Trophoblast cell (in vitro differentiated cells and primary cell): ENCODE data around the gene INPP5D.

Experiments used
- DNase-seq, 2 donors: peaks; one replicate each; pipeline ENCODE4 v3.0.0-alpha.2; 2016
- H2AFZ ChIP-seq: 2 replicates; pipeline ENCODE4 v1.6.1; 2013; ENCODE audit warnings: low read length, moderate library complexity, mild to moderate bottlenecking; ENCODE audit not compliant: insufficient read depth, poor library complexity
- H2AK5ac ChIP-seq: 2 replicates; pipeline ENCODE4 v1.6.1; 2013; ENCODE audit warnings: mild to moderate bottlenecking, low read length
- H2BK120ac ChIP-seq: 2 replicates; pipeline ENCODE4 v1.6.1; 2013; ENCODE audit warnings: low read length, mild to moderate bottlenecking, moderate library complexity; ENCODE audit not compliant: insufficient read depth, poor library complexity
- H2BK12ac ChIP-seq: 2 replicates; pipeline ENCODE4 v1.6.1; 2013; ENCODE audit warnings: mild to moderate bottlenecking, low read length, moderate library complexity
- H2BK5ac ChIP-seq: 2 replicates; pipeline ENCODE4 v1.6.1; 2013; ENCODE audit warnings: low read length, low read depth, moderate library complexity, mild to moderate bottlenecking; ENCODE audit not compliant: poor library complexity
- H3K14ac ChIP-seq: 2 replicates; pipeline ENCODE4 v1.6.1; 2013; ENCODE audit warnings: mild to moderate bottlenecking, low read length
- H3K18ac ChIP-seq: 2 replicates; pipeline ENCODE4 v1.6.1; 2013; ENCODE audit warnings: mild to moderate bottlenecking, low read length
- H3K23ac ChIP-seq: 2 replicates; pipeline ENCODE4 v1.6.1; 2013; ENCODE audit warnings: low read length
- H3K27ac ChIP-seq: 2 replicates; pipeline ENCODE4 v1.5.1; 2013; ENCODE audit warnings: low read depth, mild to moderate bottlenecking, inconsistent platforms, low read length, moderate library complexity
- H3K27me3 ChIP-seq: 2 replicates; pipeline ENCODE4 v1.6.1; 2013; ENCODE audit warnings: inconsistent platforms, mild to moderate bottlenecking, low read length, moderate library complexity; ENCODE audit not compliant: insufficient read depth
- H3K36me3 ChIP-seq, 2 experiments: 1 replicate in 1 of 2; 2 replicates in 1 of 2; pipeline ENCODE4 v1.6.1; 2013; ENCODE audit warnings: low read length in 2 of 2, mild to moderate bottlenecking in 2 of 2, moderate library complexity in 1 of 2; ENCODE audit not compliant: insufficient read depth in 2 of 2, control insufficient read depth in 1 of 2
- H3K4ac ChIP-seq: 2 replicates; pipeline ENCODE4 v1.6.1; 2013; ENCODE audit warnings: low read depth, mild to moderate bottlenecking, low read length, moderate library complexity
- H3K4me1 ChIP-seq, 2 experiments: 1 replicate in 1 of 2; 2 replicates in 1 of 2; pipeline ENCODE4 v1.6.1; 2013; ENCODE audit warnings: low read length in 2 of 2, mild to moderate bottlenecking in 2 of 2, moderate library complexity in 1 of 2; ENCODE audit not compliant: insufficient read depth in 2 of 2, control insufficient read depth in 1 of 2
- H3K4me2 ChIP-seq: 2 replicates; pipeline ENCODE4 v1.6.1; 2013; ENCODE audit warnings: inconsistent platforms, mild to moderate bottlenecking, low read length, moderate library complexity
- H3K4me3 ChIP-seq: 2 replicates; pipeline ENCODE4 v1.5.1; 2013; ENCODE audit warnings: mild to moderate bottlenecking, low read depth, low read length, inconsistent platforms
- H3K79me1 ChIP-seq: one replicate; pipeline ENCODE4 v1.6.1; 2013; ENCODE audit warnings: low read length
- H3K79me2 ChIP-seq: 2 replicates; pipeline ENCODE4 v1.6.1; 2013; ENCODE audit warnings: low read length, mild to moderate bottlenecking; ENCODE audit not compliant: control insufficient read depth, insufficient read depth, poor library complexity
- H3K9ac ChIP-seq: 2 replicates; pipeline ENCODE4 v1.6.1; 2013; ENCODE audit warnings: mild to moderate bottlenecking, low read length
- H3K9me3 ChIP-seq: 2 replicates; pipeline ENCODE4 v1.6.1; 2013; ENCODE audit warnings: low read depth, mild to moderate bottlenecking, control low read depth, inconsistent platforms, low read length; ENCODE audit not compliant: insufficient read depth
- H4K12ac ChIP-seq: 2 replicates; pipeline ENCODE4 v1.6.1; 2013; ENCODE audit warnings: low read depth, mild to moderate bottlenecking, low read length, moderate library complexity
- H4K8ac ChIP-seq: 2 replicates; pipeline ENCODE4 v1.6.1; 2013; ENCODE audit warnings: low read depth, mild to moderate bottlenecking, low read length, moderate library complexity
- H4K91ac ChIP-seq: one replicate; pipeline ENCODE4 v1.6.1; 2013; ENCODE audit warnings: low read depth, mild to moderate bottlenecking, low read length, moderate library complexity
- WGBS: extraction: QIAGEN DNeasy Blood & Tissue Kit; methylation state at CpG from one replicate; pipeline ENCODE4 v1.1.7; 2013; ENCODE audit warnings: missing lambda C conversion rate; ENCODE audit not compliant: insufficient read length, insufficient coverage; ENCODE audit errors: extremely low coverage; 5-methylcytosine and 5-hydroxymethylcytosine counted together

The INPP5D gene

DNA sequence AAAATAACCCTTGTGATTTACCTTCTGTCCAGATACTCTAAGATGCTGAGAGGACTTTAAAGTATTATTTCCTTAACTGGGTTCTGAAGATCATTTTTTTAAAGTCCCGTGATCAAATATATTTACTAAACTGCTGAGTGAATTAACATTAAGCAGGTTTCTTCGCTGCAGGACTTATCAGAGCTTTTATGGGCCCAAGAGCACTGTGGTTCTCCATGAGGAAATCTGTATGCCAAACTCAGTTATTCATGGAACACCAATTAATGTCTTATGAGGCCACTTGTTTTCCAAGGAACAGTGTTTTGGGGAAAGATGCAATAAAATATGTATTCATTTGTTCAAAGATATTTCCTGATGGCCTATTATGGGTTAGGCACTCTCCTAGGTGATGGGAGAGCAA, 111.2 kb downstream of the INPP5D start:
- whole genome bisulfite sequencing: no CpG with 5 or more reads among the region's 2 CpGs
- no peaks in the 10 kb centered on the region for H3K9me3 ChIP-seq
- H3K23ac ChIP-seq: no peak overlapping the region
- no peaks in the 10 kb centered on the region for H3K27me3 ChIP-seq
- no peak overlapping the region for H3K14ac ChIP-seq
- no peak overlapping the region for H2AFZ ChIP-seq
- no peak overlapping the region for H4K12ac ChIP-seq
- no peak for DNase-seq
- no peak overlapping the region for H4K91ac ChIP-seq
- H3K4ac ChIP-seq: no peak overlapping the region
- no peaks in the 10 kb centered on the region for H3K36me3 ChIP-seq
- H3K18ac ChIP-seq: no peak overlapping the region
- no peak overlapping the region for H3K9ac ChIP-seq
- H3K79me1 ChIP-seq: no peaks in the 10 kb centered on the region
- no peak overlapping the region for H3K4me3 ChIP-seq
- H3K4me1 ChIP-seq: no peaks in the 10 kb centered on the region
- H3K79me2 ChIP-seq: no peaks in the 10 kb centered on the region
- no peak overlapping the region for H2BK120ac ChIP-seq
- no peak overlapping the region for H3K27ac ChIP-seq
- H2BK12ac ChIP-seq: no peak overlapping the region
- H2AK5ac ChIP-seq: no peak overlapping the region
- H3K4me2 ChIP-seq: no peak overlapping the region
- no peak overlapping the region for H4K8ac ChIP-seq
- no peak overlapping the region for H2BK5ac ChIP-seq

GRCh38 chr2:233173115-233173514, 113.0 kb downstream of the INPP5D start:
- no peak overlapping the region for H2BK5ac ChIP-seq
- no peak overlapping the region for H4K12ac ChIP-seq
- no peak for DNase-seq
- H3K4me2 ChIP-seq: no peak overlapping the region
- no peak overlapping the region for H3K4me3 ChIP-seq
- H4K8ac ChIP-seq: no peak overlapping the region
- no peaks in the 10 kb centered on the region for H3K79me1 ChIP-seq
- no peaks in the 10 kb centered on the region for H3K4me1 ChIP-seq
- no peak overlapping the region for H3K18ac ChIP-seq
- H2BK120ac ChIP-seq: no peak overlapping the region
- no CpG with 5 or more reads among the region's 7 CpGs for WGBS
- no peak overlapping the region for H2AK5ac ChIP-seq
- no peak overlapping the region for H3K4ac ChIP-seq
- no peak overlapping the region for H2AFZ ChIP-seq
- H3K9ac ChIP-seq: no peak overlapping the region
- H3K27ac ChIP-seq: no peak overlapping the region
- H3K79me2 ChIP-seq: no peaks in the 10 kb centered on the region
- H3K27me3 ChIP-seq: no peaks in the 10 kb centered on the region
- no peaks in the 10 kb centered on the region for H3K36me3 ChIP-seq
- H3K9me3 ChIP-seq: no peaks in the 10 kb centered on the region
- H3K23ac ChIP-seq: no peak overlapping the region
- no peak overlapping the region for H4K91ac ChIP-seq
- no peak overlapping the region for H2BK12ac ChIP-seq
- no peak overlapping the region for H3K14ac ChIP-seq

DNA sequence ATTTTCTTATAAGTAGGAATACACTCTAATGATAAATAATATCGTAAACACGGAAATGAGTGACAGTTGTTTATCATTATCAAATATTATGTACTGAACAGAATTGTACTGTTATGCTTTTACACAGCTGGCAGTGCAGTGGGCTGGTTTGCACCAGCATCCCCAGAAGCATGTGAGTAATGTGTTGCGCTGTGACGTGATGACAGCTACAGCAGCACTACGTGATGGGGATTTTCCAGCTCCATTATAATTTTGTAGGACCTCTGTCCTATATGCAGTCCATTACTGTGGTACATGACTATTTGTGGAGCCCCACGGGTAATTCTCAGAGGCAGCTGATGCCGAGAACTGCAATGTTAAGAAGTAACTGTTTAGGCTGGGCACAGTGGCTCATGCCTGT, 114.0 kb downstream of the INPP5D start:
- Histone ChIP-seq H2BK120ac (no peak overlapping the region), H3K79me1 (no peaks in the 10 kb centered on the region), H3K4me3 (no peak overlapping the region), H3K27ac (no peak overlapping the region), H3K36me3 (no peaks in the 10 kb centered on the region), H3K4me1 (no peaks in the 10 kb centered on the region), H3K14ac (no peak overlapping the region), H4K12ac (no peak overlapping the region), H3K23ac (no peak overlapping the region), H2AK5ac (no peak overlapping the region), H3K27me3 (no peaks in the 10 kb centered on the region), H3K9ac (no peak overlapping the region), H3K79me2 (no peaks in the 10 kb centered on the region), H4K8ac (no peak overlapping the region), H3K4ac (no peak overlapping the region), H3K18ac (no peak overlapping the region), H4K91ac (no peak overlapping the region), H3K9me3 (no peaks in the 10 kb centered on the region), H2AFZ (no peak overlapping the region), H2BK5ac (no peak overlapping the region), H3K4me2 (no peak overlapping the region), H2BK12ac (no peak overlapping the region)
- WGBS: no CpG with 5 or more reads among the region's 7 CpGs
- peak; percentile 63 to 77 for DNase-seq

DNA sequence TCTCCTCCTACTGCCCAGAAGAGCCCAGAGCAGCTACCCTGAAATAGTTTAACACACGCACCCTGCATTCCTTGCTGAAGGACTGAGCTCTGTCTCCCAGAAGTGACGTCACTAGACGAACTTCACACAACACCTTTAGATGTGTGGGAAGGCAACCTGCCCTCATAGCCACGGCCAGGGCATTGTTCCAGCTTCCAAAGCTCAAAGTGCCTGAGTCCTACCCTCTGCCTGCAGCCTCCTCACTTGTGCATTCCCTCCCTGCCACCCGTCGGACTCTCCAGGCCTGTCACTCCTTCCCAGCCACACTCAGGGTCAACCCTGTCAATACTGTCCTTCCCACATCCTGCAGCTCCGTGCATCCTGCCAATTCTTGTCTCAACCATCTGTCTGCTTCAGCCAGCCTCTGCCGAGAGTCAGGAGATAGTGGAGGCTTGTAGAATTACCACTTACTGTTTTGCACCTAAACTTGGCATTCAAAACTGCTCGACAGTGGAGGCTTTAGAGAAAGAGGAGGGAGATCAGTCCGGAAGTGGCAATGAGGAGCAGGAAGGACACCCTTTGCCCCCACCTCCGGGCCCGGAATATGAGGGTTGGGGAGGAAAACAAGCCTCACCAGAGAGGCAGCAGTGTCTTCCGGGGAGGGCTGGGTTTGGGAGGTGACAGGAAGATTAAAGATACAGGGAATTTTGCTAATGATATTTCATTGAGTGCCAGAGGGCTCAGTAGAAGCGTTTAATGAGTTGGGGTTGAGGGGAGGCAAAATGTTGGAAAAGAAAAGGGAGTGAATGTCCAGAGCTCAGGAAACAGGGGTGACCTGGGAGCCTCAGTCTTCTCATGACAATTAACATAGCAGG, 119.1 kb downstream of the INPP5D start:
- Histone ChIP-seq H2AK5ac (no peak overlapping the region), H3K79me2 (no peaks in the 10 kb centered on the region), H3K18ac (no peak overlapping the region), H2BK120ac (no peak overlapping the region), H2BK5ac (no peak overlapping the region), H3K27ac (no peak overlapping the region), H3K4ac (no peak overlapping the region), H2BK12ac (no peak overlapping the region), H3K9me3 (peaks cover 5% of the 10 kb centered on the region), H4K91ac (no peak overlapping the region), H3K9ac (no peak overlapping the region), H2AFZ (no peak overlapping the region), H3K14ac (no peak overlapping the region), H3K79me1 (no peaks in the 10 kb centered on the region), H3K27me3 (no peaks in the 10 kb centered on the region), H3K4me2 (no peak overlapping the region), H3K4me1 (no peaks in the 10 kb centered on the region), H3K4me3 (no peak overlapping the region), H3K36me3 (no peaks in the 10 kb centered on the region), H3K23ac (no peak overlapping the region), H4K8ac (no peak overlapping the region), H4K12ac (no peak overlapping the region)
- peak in 1 of 2 donors; percentile 51 for DNase-seq
- no CpG with 5 or more reads among the region's 14 CpGs for WGBS
